HepG2 (cell line): ENCODE data around the gene SEC61A1. TPM values are rescaled to one million over a fixed set of nuclear protein-coding genes. Genes with fewer than 3 reads are reported as not detected.

ENCODE experiments used
- ATAC-seq: fragments of 200-7000 bp; cut with Tn5 transposase; 3 replicates; pipeline ENCODE4 v1.9.1; 2020; ENCODE audit warnings: mild to moderate bottlenecking, moderate library complexity
- BruUV-seq: library from RNA; stranded (reverse); fragments of 400-500 nt; replicated peaks from 2 replicates; lab custom pipeline; 2021; lab: Mats Ljungman, UMichigan
- CTCF ChIA-PET: fragments of 300-600 bp; formaldehyde crosslinking; extraction: SDS; loops from one replicate; lab custom pipeline; 2021; ENCODE audit warnings: low total read pairs, inconsistent platforms, low intra/inter-chr PET ratio; lab: Yijun Ruan, JAX
- POLR2A ChIA-PET: fragments of 350-600 bp; sonication (Branson Sonifier 250); formaldehyde crosslinking; loops from one replicate; lab custom pipeline; 2020; ENCODE audit warnings: antibody characterized with exemption, inconsistent platforms; lab: Yijun Ruan, JAX
- DNase-seq: peaks from one replicate; pipeline ENCODE4 v3.0.0-alpha.2; 2015; ENCODE audit warnings: low spot score
- FAIRE-seq: peaks from 3 replicates; lab custom pipeline; 2011; peaks lifted over from hg19 to GRCh38; lab: Jason Lieb, UNC
- H2AFZ ChIP-seq: one replicate; pipeline ENCODE4 v1.6.1; 2011; ENCODE audit warnings: low read length, inconsistent platforms
- H3K27ac ChIP-seq: fragments of 300-600 bp; 3 replicates; pipeline ENCODE4 v1.8.0; 2011; ENCODE audit warnings: mixed run types, mild to moderate bottlenecking, mixed read lengths, low read length, inconsistent platforms; ENCODE audit not compliant: insufficient read depth; ENCODE audit errors: extremely low read length
- H3K27me3 ChIP-seq, 2 experiments: fragments of 200-600 bp in 1 of 2; 2 replicates in 1 of 2; 3 replicates in 1 of 2; pipeline versions ENCODE4 v1.6.0 to v1.8.0; 2011; ENCODE audit warnings: low read length in 2 of 2, mild to moderate bottlenecking in 2 of 2, moderate library complexity in 2 of 2, inconsistent platforms in 1 of 2; ENCODE audit not compliant: insufficient read depth in 2 of 2, control insufficient read depth in 1 of 2
- H3K36me3 ChIP-seq, 2 experiments: fragments of 200-600 bp in 1 of 2; replicated peaks in 1 of 2; 2 replicates in 1 of 2; 3 replicates in 1 of 2; pipeline versions ENCODE4 v1.5.1 to v1.8.0; 2011; ENCODE audit warnings: low read length in 2 of 2, inconsistent platforms in 1 of 2; ENCODE audit not compliant: insufficient read depth in 2 of 2, control insufficient read depth in 1 of 2
- H3K4me1 ChIP-seq: 2 replicates; pipeline ENCODE4 v1.5.1; 2012; ENCODE audit warnings: low read length, inconsistent platforms; ENCODE audit not compliant: insufficient read depth
- H3K4me2 ChIP-seq: 2 replicates; pipeline ENCODE4 v1.6.0; 2011; ENCODE audit warnings: low read depth, low read length, inconsistent platforms
- H3K4me3 ChIP-seq, 3 experiments: fragments of 200-600 bp in 1 of 3; sonication (generic), shearing (Covaris generic) in 1 of 3; replicated peaks in 1 of 3; 2 replicates each; pipeline ENCODE4 v1.5.1; 2011 to 2016; ENCODE audit warnings: low read length in 3 of 3, inconsistent platforms in 2 of 3, low read depth in 2 of 3, mild to moderate bottlenecking in 2 of 3, control low read depth in 1 of 3, mixed read lengths in 1 of 3; ENCODE audit not compliant: insufficient read depth in 1 of 3
- H3K79me2 ChIP-seq: one replicate; pipeline ENCODE4 v1.6.1; 2011; ENCODE audit warnings: low read length, inconsistent platforms; ENCODE audit not compliant: insufficient read depth
- H3K9ac ChIP-seq: 2 replicates; pipeline ENCODE4 v1.6.0; 2011; ENCODE audit warnings: mild to moderate bottlenecking, low read depth, low read length, inconsistent platforms; ENCODE audit not compliant: insufficient read depth
- H3K9me3 ChIP-seq: 2 replicates; pipeline ENCODE4 v1.5.1; 2012; ENCODE audit warnings: mild to moderate bottlenecking, low read length
- H4K20me1 ChIP-seq: 2 replicates; pipeline ENCODE4 v1.6.0; 2011; ENCODE audit warnings: inconsistent platforms, mild to moderate bottlenecking, low read length, moderate library complexity; ENCODE audit not compliant: insufficient read depth
- ATF7-NPFF ChIP-seq: sonication (generic); formaldehyde crosslinking; IDR thresholded peaks from 2 replicates; pipeline ENCODE4 v1.8.1; 2023; ENCODE audit warnings: mild to moderate bottlenecking, low read depth, missing genetic modification reagents, moderate library complexity
- CAMTA2 ChIP-seq: sonication (generic); formaldehyde crosslinking; IDR thresholded peaks from 2 replicates; pipeline ENCODE4 v1.4.0; 2020; ENCODE audit warnings: mild to moderate bottlenecking, missing genetic modification reagents, borderline replicate concordance
- EEA1 ChIP-seq: sonication (generic); formaldehyde crosslinking; IDR thresholded peaks from 2 replicates; pipeline ENCODE4 v1.5.1; 2020; ENCODE audit warnings: mild to moderate bottlenecking, missing genetic modification reagents, borderline replicate concordance
- ELF4 ChIP-seq: sonication (generic); formaldehyde crosslinking; IDR thresholded peaks from 2 replicates; pipeline ENCODE4 v1.5.0; 2020; ENCODE audit warnings: missing genetic modification reagents, mild to moderate bottlenecking, moderate library complexity, borderline replicate concordance
- GABPA ChIP-seq, 2 experiments: IDR thresholded peaks; 2 replicates each; pipeline ENCODE4 v1.6.1; 2011 to 2016; ENCODE audit warnings: low read depth in 2 of 2, low read length in 1 of 2, missing biosample characterization in 1 of 2, missing genetic modification characterization in 1 of 2
- LBX2 ChIP-seq: sonication (generic); formaldehyde crosslinking; IDR thresholded peaks from 2 replicates; pipeline ENCODE4 v1.5.0; 2020; ENCODE audit warnings: missing genetic modification reagents, mild to moderate bottlenecking, borderline replicate concordance
- NFYC ChIP-seq: IDR thresholded peaks from 2 replicates; pipeline ENCODE4 v1.6.1; 2016; ENCODE audit warnings: missing genetic modification reagents, missing compliant biosample characterization
- NR2F6 ChIP-seq, 2 experiments: IDR thresholded peaks; 2 replicates each; pipeline ENCODE4 v1.6.1; 2016; ENCODE audit warnings: antibody characterized with exemption in 1 of 2, mild to moderate bottlenecking in 1 of 2
- PCBP1 ChIP-seq: fragments of 200-400 bp; formaldehyde crosslinking; IDR thresholded peaks from 2 replicates; pipeline ENCODE4 v1.6.1; 2017; ENCODE audit warnings: mild to moderate bottlenecking, low read depth, low read length, borderline replicate concordance
- PRDM15 ChIP-seq: sonication (generic); formaldehyde crosslinking; IDR thresholded peaks from 2 replicates; pipeline ENCODE4 v1.4.0; 2020; ENCODE audit warnings: missing genetic modification reagents
- TOPORS ChIP-seq: sonication (generic); formaldehyde crosslinking; IDR thresholded peaks from 2 replicates; pipeline ENCODE4 v1.8.0; 2023; ENCODE audit warnings: mild to moderate bottlenecking, missing genetic modification reagents
- ZNF775 ChIP-seq: sonication (generic); formaldehyde crosslinking; IDR thresholded peaks from 2 replicates; pipeline ENCODE4 v1.4.0; 2020; ENCODE audit warnings: missing genetic modification reagents, mild to moderate bottlenecking, moderate library complexity, borderline replicate concordance
- WGBS: methylation state at CpG from one replicate; pipeline ENCODE4 v1.1.6; 2017; ENCODE audit warnings: low lambda C conversion rate; 5-methylcytosine and 5-hydroxymethylcytosine counted together
- in situ Hi-C: cut with HindIII; loops from 2 replicates; pipeline ENCODE4 v1.10.0; 2017; ENCODE audit warnings: low pct_unique_long_range_greater_than_20kb; ENCODE audit not compliant: extremely low pct_ligation_motif_present
- intact Hi-C: fragments of 100-400 bp; cut with micrococcal nuclease; formaldehyde crosslinking; loops from one replicate; pipeline ENCODE4 v1.10.0; 2022; ENCODE audit not compliant: unreplicated experiment
- polyA plus RNA-seq, 8 experiments: library from polyadenylated mRNA; depleted of rRNA in 3 of 8; stranded (reverse) in 7 of 8; unstranded in 1 of 8; fragments of >200 nt; fragmentation: Illumina TruSeq in 4 of 8; extraction: Trizol in 4 of 8; gene quantifications; 2 replicates each; pipeline versions ENCODE4 v1.2.1 to v1.2.3, GENCODE V29; 2011 to 2016; ENCODE audit warnings: low read depth in 4 of 8, missing spikeins in 1 of 8, mixed read lengths in 1 of 8; ENCODE audit not compliant: insufficient read depth in 1 of 8
- total RNA-seq, 5 experiments: library from RNA; depleted of rRNA; stranded (reverse); fragments of >200 nt; fragmentation: Illumina TruSeq; extraction: Trizol; gene quantifications; 2 replicates each; pipeline ENCODE4 v1.2.3, GENCODE V29; 2016; ENCODE audit warnings: low read depth in 1 of 5

Gene SEC61A1
- total and polyA plus RNA-seq, 2 of the 13 experiments (the other 11 are each of a cell fraction or from before 2014, with no cell fraction given): 170 to 203 TPM

- H2AFZ ChIP-seq: no peak overlapping the region
- no peaks in the 10 kb centered on the region for H3K36me3 ChIP-seq
- peaks cover 9% of the 10 kb centered on the region; the same call in 1 of the 2 replicates for H3K9me3 ChIP-seq
- ATAC-seq: no peak
- intact Hi-C loops (no loop called here), in situ Hi-C loops (no loop called here)
- FAIRE-seq: no peak
- POLR2A ChIA-PET: no interaction called here
- CTCF ChIA-PET: no interaction called here
- no TSS peak for BruUV-seq
- no peak overlapping the region for H3K9ac ChIP-seq
- no peaks in the 10 kb centered on the region; a peak in 1 of 5 replicates for H3K27me3 ChIP-seq
- H3K4me1 ChIP-seq: peaks cover 11% of the 10 kb centered on the region
- H4K20me1 ChIP-seq: no peaks in the 10 kb centered on the region
- H3K4me3 ChIP-seq: no peak overlapping the region
- H3K4me2 ChIP-seq: no peak overlapping the region
- whole genome bisulfite sequencing: 0% methylated on average over 1 of the region's 1 CpG
- no peaks in the 10 kb centered on the region for H3K79me2 ChIP-seq
- no peak overlapping the region for H3K27ac ChIP-seq
- TF ChIP-seq NFYC (CRISPR knock-in tag) (no peak), EEA1 (CRISPR knock-in tag) (no peak), PCBP1 (no peak), ZNF775 (CRISPR knock-in tag) (no peak), CAMTA2 (no peak), NR2F6 (IDR thresholded peaks at IDR 0.05) (no peak), NR2F6 (CRISPR knock-in tag; IDR thresholded peaks at IDR 0.05) (no peak)
- DNase-seq: no peak
Measured at GRCh38 chr3:128016502-128016901, 35.7 kb upstream of the SEC61A1 start.

GRCh38 chr3:128021768-128022372 is 30.4 kb upstream of the SEC61A1 start:
- FAIRE-seq: no peak
- ATAC-seq: no peak
- ChIA-PET CTCF (no interaction called here), POLR2A (no interaction called here)
- Histone ChIP-seq H4K20me1 (no peaks in the 10 kb centered on the region), H3K27ac (no peak overlapping the region), H3K4me2 (no peak overlapping the region), H3K27me3 (peaks cover 0 to 14% of the 10 kb centered on the region in 2 experiments; a peak in 4 of 5 replicates), H3K79me2 (no peaks in the 10 kb centered on the region), H3K9me3 (no peaks in the 10 kb centered on the region), H3K4me1 (no peaks in the 10 kb centered on the region), H2AFZ (no peak overlapping the region), H3K9ac (no peak overlapping the region), H3K4me3 (no peak overlapping the region), H3K36me3 (no peaks in the 10 kb centered on the region)
- BruUV-seq: no TSS peak
- DNase-seq: no peak
- WGBS: 45% methylated on average over 10 of the region's 10 CpGs
- in situ Hi-C loops (no loop called here), intact Hi-C loops (no loop called here)
- no peak for TF ChIP-seq ATF7-NPFF (CRISPR knock-in tag)
- no peak for TF ChIP-seq TOPORS (CRISPR knock-in tag)
- no peak for TF ChIP-seq GABPA (IDR thresholded peaks at IDR 0.05; ENCODE audit: low read depth, low read length)
- no peak for TF ChIP-seq GABPA (CRISPR knock-in tag; IDR thresholded peaks at IDR 0.05; ENCODE audit: low read depth)
- no peak for TF ChIP-seq ELF4
- TF ChIP-seq PRDM15: no peak
- no peak for TF ChIP-seq LBX2 (CRISPR knock-in tag)
